Heart left ventricle (tissue), 13 donors: ENCODE measurements around the gene GOLGA6L10.
"Not testable (repeated sequence)": the region's sequence is repeated elsewhere in the genome, so short reads cannot be mapped to it uniquely, and the experiment has no call there.

Experiments used
- CTCF ChIP-seq, 12 donors: fragments of 200-600 bp; sonication (generic) in 4 of 12; IDR thresholded peaks; one replicate each; pipeline versions ENCODE4 v1.5.0 to v1.8.0; 2018 to 2022; ENCODE audit warnings: antibody characterized with exemption in 12 of 12, mild to moderate bottlenecking in 5 of 12
- POLR2A ChIP-seq, 2 donors: fragments of 450-650 bp; IDR thresholded peaks; one replicate each; pipeline ENCODE4 v1.6.1; 2017; ENCODE audit warnings: antibody characterized with exemption in 2 of 2, mild to moderate bottlenecking in 2 of 2, moderate library complexity in 2 of 2
- donor health status: ischemic (EF 13 %, LVEDD 7.1; RV severe dilation, severe dysfunction).
- donor health status: DM: no; HTN: yes; CAD: no.
- donor health status: DM: no; HTN: no; CAD: no.
- donor health status: ischemic (EF 25% LVEDD 6.9; RV normal size, moderate dysfunction).
- donor health status: ischemic (EF 25% LVEDD 5.7; RV mildly dilated, moderate dysfunction).
- donor health status: ischemic (EF 35%, LVEDD 5.7; RV mildly dilated, moderate dysfunction).
- donor health status: nonischemic (EF 11% LVEDD 7.7; RV severe dilation, severe dysfunction).
- donor health status: DM: yes; HTN: yes; CAD: no.
- donor health status: PGD.
- donor health status: ischemic (EF 29% LVEDD 5.4; RV normal size, mild dysfunction).
- donor health status: nonischemic (EF 23%, LVEDD 6.1; RV moderate dilation, normal function).

- TF ChIP-seq CTCF, POLR2A (IDR thresholded peaks at IDR 0.05): not testable (repeated sequence)
Measured at GRCh38 chr15:82335006-82335405, 14.3 kb downstream of the GOLGA6L10 start.
